Effector memory CD4-positive, alpha-beta T cell (primary cell): ENCODE measurements around the gene C1orf210.

Source experiments
- DNase-seq, 3 donors: peaks; one replicate each; pipeline ENCODE4 v3.0.0-alpha.2; 2020
- H3K27ac ChIP-seq: 2 replicates; pipeline ENCODE4 v1.7.0; 2013; ENCODE audit warnings: mild to moderate bottlenecking, low read length, moderate library complexity; ENCODE audit not compliant: insufficient read depth, poor library complexity, severe bottlenecking
- H3K27me3 ChIP-seq: replicated peaks from 2 replicates; pipeline ENCODE4 v1.7.0; 2013; ENCODE audit warnings: mild to moderate bottlenecking, low read length; ENCODE audit not compliant: insufficient read depth, control insufficient read depth, poor library complexity, severe bottlenecking
- H3K36me3 ChIP-seq: 2 replicates; pipeline ENCODE4 v1.7.0; 2013; ENCODE audit warnings: mild to moderate bottlenecking, low read length, moderate library complexity; ENCODE audit not compliant: control insufficient read depth, insufficient read depth
- H3K4me1 ChIP-seq: 2 replicates; pipeline ENCODE4 v1.7.0; 2013; ENCODE audit warnings: low read length, mild to moderate bottlenecking; ENCODE audit not compliant: control insufficient read depth, insufficient read depth, poor library complexity, severe bottlenecking
- H3K4me3 ChIP-seq: 2 replicates; pipeline ENCODE4 v1.7.0; 2013; ENCODE audit warnings: low read length, low read depth, mild to moderate bottlenecking; ENCODE audit not compliant: insufficient read depth, poor library complexity, severe bottlenecking
- H3K9me3 ChIP-seq: 2 replicates; pipeline ENCODE4 v1.7.0; 2013; ENCODE audit warnings: mild to moderate bottlenecking, low read length, moderate library complexity; ENCODE audit not compliant: control insufficient read depth

C1orf210 gene

DNA sequence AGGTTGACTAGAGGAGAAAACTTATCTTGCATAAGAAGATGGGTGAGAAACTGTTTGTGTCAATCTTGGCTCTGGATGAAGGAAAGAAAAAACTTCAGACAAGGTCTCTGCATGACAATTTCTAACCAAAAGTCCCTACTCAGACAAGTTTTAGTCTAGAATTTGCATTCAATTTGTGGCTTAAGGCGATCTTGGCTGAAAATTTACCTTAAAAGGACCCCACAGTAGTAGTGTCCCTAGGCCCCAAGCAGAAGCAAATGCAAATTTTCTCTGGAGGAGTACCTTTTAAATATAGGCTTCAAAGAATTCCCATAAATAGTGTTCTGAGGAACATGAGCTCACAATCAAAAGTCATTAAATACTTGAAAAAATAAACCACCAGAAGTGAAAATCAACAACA lies 33.2 kb downstream of the C1orf210 start:
- H3K27ac ChIP-seq, result no peak overlapping the region
- no peaks in the 10 kb centered on the region for H3K27me3 ChIP-seq
- no peak for DNase-seq
- no peaks in the 10 kb centered on the region for H3K36me3 ChIP-seq
- H3K4me1 ChIP-seq, result no peaks in the 10 kb centered on the region
- H3K4me3 ChIP-seq, result no peak overlapping the region
- no peaks in the 10 kb centered on the region for H3K9me3 ChIP-seq

DNA sequence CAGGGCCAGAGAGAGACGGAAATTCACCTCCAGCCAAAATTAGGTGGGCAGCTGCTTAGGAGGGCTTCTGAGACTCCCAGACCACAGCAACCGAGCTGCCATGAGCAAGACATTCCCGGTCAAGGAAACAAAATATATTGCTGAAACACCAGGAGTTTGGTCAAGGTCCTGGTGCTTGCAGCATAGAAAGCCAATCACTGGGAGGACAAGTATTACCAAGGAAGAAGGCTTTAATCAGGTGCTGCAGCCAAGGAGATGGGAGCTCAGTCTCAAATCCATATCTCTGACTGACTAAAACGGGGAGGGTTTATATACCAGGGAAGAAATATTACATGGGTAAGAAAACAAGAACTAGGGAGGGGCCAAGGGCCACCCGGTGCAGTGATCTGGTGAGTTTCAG lies 34.4 kb downstream of the C1orf210 start:
- DNase-seq, result no peak
- Histone ChIP-seq H3K36me3 (no peaks in the 10 kb centered on the region), H3K4me1 (no peaks in the 10 kb centered on the region), H3K9me3 (no peaks in the 10 kb centered on the region), H3K27me3 (no peaks in the 10 kb centered on the region), H3K4me3 (no peak overlapping the region), H3K27ac (no peak overlapping the region)

DNA sequence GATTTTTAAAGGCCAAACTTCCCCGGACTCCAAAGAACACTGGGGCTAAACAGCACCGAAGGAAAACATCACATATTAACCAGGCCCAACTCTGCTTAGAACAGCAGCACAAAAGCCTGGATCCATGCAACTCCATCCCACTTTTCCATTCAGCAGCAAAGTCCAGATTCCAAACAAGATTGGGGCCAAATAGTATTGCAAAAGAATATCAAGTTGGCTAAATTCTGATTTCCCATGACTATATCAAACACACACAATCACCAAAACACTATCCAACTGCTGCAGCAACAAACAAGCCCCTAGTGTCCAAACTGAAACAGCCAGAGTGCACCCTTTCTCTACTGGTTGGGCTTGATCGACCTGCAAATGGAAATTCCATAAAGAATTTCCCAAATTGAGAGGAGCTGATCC lies 35.0 kb downstream of the C1orf210 start:
- H3K4me1 ChIP-seq, result no peaks in the 10 kb centered on the region
- H3K9me3 ChIP-seq, result no peaks in the 10 kb centered on the region
- no peaks in the 10 kb centered on the region for H3K36me3 ChIP-seq
- H3K27ac ChIP-seq, result no peak overlapping the region
- DNase-seq, result no peak
- no peak overlapping the region for H3K4me3 ChIP-seq
- H3K27me3 ChIP-seq, result no peaks in the 10 kb centered on the region

DNA sequence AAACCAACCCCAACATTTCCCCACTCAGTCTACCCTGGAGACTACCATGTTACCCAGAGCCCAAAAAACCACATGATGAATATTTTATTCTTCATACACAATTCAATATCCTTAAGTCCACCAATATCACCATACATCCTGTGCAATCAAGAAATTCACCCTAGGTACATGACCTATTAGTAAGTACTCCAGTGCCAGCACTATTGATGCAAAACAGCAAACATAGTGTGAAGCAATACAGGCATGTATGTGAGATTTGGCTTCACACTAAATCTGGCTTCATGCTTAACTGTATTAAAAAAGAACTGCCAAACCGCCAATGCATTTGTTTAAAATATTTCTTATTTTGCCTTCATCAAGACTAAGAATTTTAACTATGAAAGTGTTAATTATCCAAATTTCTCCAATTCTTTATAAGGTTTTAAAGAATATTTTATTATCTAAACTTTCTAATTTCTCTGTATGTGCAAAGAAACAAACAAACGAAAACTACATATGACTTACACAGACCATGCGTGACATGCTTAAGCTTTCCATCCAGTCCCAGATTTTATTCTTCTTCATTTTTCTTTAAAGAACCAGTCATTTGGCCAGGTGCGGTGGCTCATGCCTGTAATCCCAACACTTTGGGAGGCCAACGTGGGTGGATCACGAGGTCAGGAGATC lies 38.0 kb downstream of the C1orf210 start:
- H3K4me3 ChIP-seq, result no peak overlapping the region
- H3K4me1 ChIP-seq, result no peaks in the 10 kb centered on the region
- no peaks in the 10 kb centered on the region for H3K27me3 ChIP-seq
- no peak overlapping the region for H3K27ac ChIP-seq
- no peaks in the 10 kb centered on the region for H3K36me3 ChIP-seq
- no peak for DNase-seq
- no peaks in the 10 kb centered on the region for H3K9me3 ChIP-seq

DNA sequence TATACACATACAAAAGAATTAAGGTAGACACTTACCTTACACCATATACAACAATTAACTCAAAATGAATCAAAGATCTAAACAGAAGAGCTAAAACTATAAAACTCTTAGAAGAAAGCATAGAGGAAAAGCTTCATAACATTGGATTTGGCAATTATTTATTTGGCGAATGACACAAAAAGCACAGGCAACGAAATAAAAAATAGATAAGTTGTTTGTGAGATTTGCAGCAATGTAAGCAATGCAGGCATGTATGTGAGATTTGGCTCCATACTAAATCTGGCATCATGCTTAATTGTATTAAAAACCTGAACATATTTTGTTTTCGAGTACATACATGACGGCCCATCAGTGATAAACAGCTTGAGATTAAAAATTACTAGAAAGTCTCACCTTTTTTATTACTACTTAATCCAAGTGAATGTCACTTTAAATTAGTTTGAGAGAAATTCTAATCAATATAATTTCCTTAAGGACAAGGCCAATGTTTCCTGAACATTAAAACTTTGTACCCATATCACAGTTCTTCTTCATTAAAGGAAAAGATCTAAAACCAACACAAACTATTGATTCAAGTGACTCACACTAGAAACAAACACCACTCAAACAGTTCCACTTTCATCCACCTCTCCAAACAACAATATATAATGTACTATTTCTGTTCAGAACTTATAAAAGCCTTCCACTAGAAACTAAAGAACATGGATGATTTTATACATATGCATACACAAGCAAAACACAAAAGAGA lies 38.7 kb downstream of the C1orf210 start:
- no peaks in the 10 kb centered on the region for H3K27me3 ChIP-seq
- H3K4me1 ChIP-seq, result no peaks in the 10 kb centered on the region
- H3K27ac ChIP-seq, result no peak overlapping the region
- H3K9me3 ChIP-seq, result no peaks in the 10 kb centered on the region
- no peak overlapping the region for H3K4me3 ChIP-seq
- DNase-seq, result no peak
- no peaks in the 10 kb centered on the region for H3K36me3 ChIP-seq

DNA sequence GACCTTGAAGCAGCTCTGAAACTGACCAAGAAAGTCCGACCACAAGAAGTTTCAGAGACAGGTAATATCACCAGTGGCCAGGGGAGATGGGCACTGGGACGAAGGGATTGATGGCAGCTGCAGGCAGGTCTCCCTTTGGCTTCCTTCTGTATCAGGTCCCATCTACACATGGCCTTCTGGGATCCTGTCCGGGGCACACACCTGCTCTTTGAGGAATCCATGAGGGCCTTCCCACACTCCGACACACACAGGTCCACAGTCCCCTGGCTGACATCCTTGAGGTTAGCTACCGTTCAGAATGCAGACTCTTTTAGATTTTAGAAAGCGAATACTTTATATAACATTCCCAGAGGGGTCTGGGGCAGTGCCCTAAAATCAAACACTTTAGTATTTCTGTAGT lies 42.1 kb downstream of the C1orf210 start:
- no peaks in the 10 kb centered on the region for H3K27me3 ChIP-seq
- no peaks in the 10 kb centered on the region for H3K9me3 ChIP-seq
- no peaks in the 10 kb centered on the region for H3K4me1 ChIP-seq
- no peak overlapping the region for H3K4me3 ChIP-seq
- no peak for DNase-seq
- H3K27ac ChIP-seq, result no peak overlapping the region
- no peaks in the 10 kb centered on the region for H3K36me3 ChIP-seq

DNA sequence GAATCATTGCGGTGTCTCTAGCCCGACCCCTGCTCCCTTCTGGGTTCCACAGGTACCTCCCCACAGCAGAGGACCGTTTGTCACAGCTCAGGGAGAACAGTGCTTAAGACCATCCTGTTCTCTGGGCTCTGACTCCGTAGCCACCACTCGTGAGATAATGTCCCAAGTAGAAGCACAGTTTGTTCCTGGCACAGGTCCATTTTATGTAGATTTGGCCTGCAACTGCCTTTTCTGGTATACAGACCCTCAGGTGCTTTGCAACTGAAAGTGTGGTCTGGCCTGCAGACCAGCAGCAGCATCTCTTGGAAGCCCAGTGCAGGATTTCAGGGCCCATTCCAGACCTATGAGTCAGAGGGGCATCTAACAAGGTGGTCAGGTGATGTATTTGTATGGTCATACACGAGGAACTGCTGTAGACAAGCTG lies 44.0 kb downstream of the C1orf210 start:
- H3K4me3 ChIP-seq, result no peak overlapping the region
- H3K27ac ChIP-seq, result no peak overlapping the region
- H3K36me3 ChIP-seq, result no peaks in the 10 kb centered on the region
- DNase-seq, result no peak
- H3K27me3 ChIP-seq, result no peaks in the 10 kb centered on the region
- H3K4me1 ChIP-seq, result no peaks in the 10 kb centered on the region
- H3K9me3 ChIP-seq, result no peaks in the 10 kb centered on the region

DNA sequence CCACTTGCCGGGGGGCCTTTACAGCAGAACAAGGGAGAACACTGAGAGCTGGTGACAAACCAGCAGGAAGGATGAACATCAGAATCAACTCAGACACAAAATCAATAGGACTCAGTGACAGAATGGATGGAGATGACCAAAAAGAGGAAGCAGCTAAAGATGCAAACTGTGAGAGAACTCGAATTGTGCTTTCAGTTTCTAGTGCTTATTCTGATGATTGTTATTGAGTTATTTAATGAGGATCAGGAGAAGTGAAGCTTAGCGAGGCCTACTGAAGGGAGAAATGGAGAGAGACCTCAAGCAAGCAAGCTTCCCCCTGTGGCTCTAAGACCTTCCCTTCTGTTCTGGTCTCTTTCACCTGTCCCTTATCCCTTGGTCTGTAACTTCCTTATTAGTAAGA lies 45.9 kb downstream of the C1orf210 start:
- H3K27me3 ChIP-seq, result no peaks in the 10 kb centered on the region
- DNase-seq, result no peak
- no peaks in the 10 kb centered on the region for H3K4me1 ChIP-seq
- no peak overlapping the region for H3K4me3 ChIP-seq
- H3K9me3 ChIP-seq, result no peaks in the 10 kb centered on the region
- no peaks in the 10 kb centered on the region for H3K36me3 ChIP-seq
- no peak overlapping the region for H3K27ac ChIP-seq

DNA sequence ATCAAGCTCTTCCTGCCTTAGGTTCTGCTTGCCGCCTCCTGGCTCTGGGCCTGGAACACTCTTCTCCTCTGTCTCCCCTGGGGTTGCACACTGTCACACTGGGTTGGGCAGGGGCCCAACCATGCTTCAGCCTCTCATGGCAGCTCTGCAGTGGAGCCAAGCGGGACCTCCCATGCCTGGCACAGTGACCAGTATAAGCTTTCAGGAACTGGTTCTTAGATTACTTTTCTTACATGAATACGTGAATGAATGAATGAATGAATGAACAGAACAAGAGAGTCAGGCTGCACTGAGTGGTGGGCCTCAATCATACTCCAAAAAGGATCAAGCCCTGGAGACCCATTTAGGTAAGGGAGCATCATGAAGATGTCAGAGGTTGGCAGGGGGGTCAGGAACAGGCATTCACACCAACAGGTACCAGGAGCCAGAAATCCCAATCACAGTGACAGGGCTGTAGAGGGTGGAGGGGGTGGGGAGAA lies 46.4 kb downstream of the C1orf210 start:
- Histone ChIP-seq H3K36me3 (no peaks in the 10 kb centered on the region), H3K27me3 (no peaks in the 10 kb centered on the region), H3K4me3 (no peak overlapping the region), H3K4me1 (no peaks in the 10 kb centered on the region), H3K9me3 (no peaks in the 10 kb centered on the region), H3K27ac (no peak overlapping the region)
- no peak for DNase-seq

DNA sequence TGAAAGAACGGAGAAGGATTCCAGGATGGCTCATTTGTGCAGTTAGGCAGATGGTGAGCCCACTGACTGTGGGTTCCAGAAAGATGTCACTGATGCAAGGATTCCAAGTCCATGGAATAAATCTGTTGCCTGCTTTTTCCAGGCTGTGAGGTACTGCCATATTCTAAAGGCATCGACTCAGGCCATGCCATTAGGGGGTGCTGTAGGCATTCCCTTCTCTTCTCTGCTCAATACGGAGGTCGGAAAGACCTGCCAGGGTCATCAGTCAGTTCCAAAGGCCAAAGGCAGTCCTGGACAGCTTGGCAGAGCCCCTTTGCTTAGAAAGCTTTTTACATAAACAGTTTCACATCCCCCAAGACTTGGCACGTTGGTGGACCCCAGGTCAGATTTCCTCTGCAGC lies 47.3 kb downstream of the C1orf210 start:
- no peaks in the 10 kb centered on the region for H3K9me3 ChIP-seq
- H3K4me1 ChIP-seq, result no peaks in the 10 kb centered on the region
- no peaks in the 10 kb centered on the region for H3K27me3 ChIP-seq
- DNase-seq, result no peak
- no peak overlapping the region for H3K27ac ChIP-seq
- no peaks in the 10 kb centered on the region for H3K36me3 ChIP-seq
- no peak overlapping the region for H3K4me3 ChIP-seq
